ENCODE data around the gene C1QC.
A peak's percentile ranks its signal among the peaks of the same experiment; 100 is the strongest.

The C1QC gene

GRCh38 chr1:22611530-22611947 is 31.9 kb upstream of the C1QC start:
- TF ChIP-seq POLR2A (IDR thresholded peaks at IDR 0.05; ENCODE audit: low read depth, low read length) = no peak
- FAIRE-seq (no peak), DNase-seq (ENCODE audit: insufficient read length, low spot score) (peak; percentile 33)

DNA sequence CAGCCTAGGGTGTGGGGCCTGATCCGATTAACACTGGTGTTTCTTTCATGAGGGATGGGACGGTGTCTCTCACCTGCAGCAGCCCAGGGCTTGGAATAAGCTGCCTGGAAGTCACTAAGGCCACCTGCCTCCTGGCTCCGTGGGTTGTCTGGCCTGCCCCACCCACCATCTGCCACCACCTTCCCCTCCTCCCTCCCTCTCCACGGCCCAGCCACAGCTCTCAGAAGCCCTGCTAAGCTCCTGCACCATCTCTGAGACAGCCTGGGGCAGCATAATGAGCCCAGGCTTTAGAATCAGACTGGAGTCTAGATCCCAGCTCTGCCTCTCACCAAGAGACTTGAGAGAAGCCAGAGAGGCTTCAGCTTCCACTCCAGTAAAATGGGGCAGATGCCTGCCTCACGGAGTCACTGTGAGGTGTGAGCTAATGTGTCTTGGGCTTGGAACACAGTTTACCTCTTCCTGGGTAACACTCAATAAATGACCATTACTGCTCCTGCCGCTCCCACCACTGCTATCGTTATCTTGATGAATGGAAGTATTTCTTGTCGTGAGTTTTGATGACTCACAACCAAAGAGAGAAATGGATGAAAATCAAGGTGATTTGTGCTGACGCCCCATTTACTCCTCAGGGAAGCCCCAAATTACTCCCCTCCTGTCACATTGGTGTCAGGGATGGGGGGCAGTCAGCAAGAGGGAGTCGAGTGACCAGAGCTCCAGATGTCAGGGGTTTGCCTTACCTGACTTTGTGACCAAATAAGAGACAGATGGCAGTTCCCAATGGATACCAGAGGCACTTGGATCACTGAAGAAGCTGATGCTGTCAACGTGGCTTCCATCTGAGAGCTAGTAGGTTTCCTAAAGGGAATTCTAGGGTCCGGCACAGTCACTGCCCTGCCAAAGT is 30.5 kb upstream of the C1QC start:
- DNase-seq (ENCODE audit: insufficient read length, low spot score) (no peak), FAIRE-seq (no peak)

DNA sequence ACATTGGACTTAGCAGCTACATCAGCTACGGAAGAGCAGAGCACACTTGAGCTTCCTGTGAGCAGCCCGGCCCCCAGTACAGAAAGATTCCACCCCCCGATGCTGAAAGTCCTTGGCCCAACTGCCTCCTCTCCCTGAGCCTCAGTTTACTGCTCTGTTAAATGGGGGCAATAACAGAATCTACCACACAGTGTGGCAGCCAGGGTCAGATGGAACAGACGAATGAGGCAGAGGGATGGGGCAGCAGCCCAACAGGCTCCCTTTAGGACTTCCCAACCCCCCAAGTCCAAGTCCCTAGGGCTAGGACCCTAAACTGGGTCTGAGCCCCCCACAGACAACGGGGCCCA is 29.9 kb upstream of the C1QC start:
- TF ChIP-seq POLR2A (IDR thresholded peaks at IDR 0.05; ENCODE audit: low read depth, low read length) = no peak

More for the DNA sequence above, 30.5 kb upstream of the C1QC start:
- TF ChIP-seq POLR2A (IDR thresholded peaks at IDR 0.05; ENCODE audit: low read depth, low read length) = no peak

DNA sequence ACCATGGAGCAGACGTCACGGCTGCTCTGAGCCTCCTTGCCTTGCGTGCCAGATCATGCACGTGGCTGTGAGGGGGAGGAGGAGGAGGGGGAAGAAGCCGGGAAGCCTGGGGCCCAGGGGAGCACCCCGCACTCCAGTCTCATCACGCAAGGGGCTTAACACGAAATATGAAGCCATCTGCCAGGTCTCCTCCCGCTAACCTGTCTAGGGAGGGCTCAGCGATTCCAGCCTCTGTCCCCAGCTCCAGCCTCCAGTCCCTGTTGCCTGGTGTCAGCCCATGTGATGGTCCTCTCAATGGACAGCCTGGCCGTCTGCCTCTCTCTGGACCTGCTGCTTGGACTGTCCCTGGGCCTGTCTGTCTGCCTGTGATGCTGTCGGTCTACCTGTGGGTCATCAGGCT is 29.5 kb upstream of the C1QC start:
- FAIRE-seq (no peak), DNase-seq (ENCODE audit: insufficient read length, low spot score) (no peak)
- no peak for TF ChIP-seq POLR2A (IDR thresholded peaks at IDR 0.05; ENCODE audit: low read depth, low read length)

More for the DNA sequence above, 29.9 kb upstream of the C1QC start:
- DNase-seq (ENCODE audit: insufficient read length, low spot score) (no peak), FAIRE-seq (no peak)

- TF ChIP-seq POLR2A (IDR thresholded peaks at IDR 0.05; ENCODE audit: low read depth, low read length) = no peak
- FAIRE-seq = no peak
Measured at GRCh38 chr1:22615886-22616285, 27.5 kb upstream of the C1QC start.

DNA sequence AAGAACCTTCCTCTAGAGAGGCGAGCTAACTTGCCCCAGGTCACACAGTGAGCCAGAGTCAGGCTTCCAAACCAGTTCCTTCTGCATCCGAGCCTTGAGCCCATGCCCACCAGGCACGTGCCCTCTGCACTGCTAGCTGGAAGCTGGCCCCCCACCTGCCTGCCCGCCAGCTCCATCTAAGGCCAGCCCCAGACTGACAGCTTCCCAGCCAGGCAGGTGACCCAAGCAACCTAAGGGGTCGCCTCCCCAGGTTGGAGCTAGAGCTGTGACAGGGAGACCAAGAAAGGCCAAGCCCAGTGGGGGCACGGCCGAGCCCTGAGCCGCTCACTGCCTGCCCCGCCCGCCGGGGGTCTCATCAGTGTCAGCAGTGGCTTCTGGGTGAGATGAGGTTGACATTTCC is 26.9 kb upstream of the C1QC start:
- no peak for TF ChIP-seq POLR2A (IDR thresholded peaks at IDR 0.05; ENCODE audit: low read depth, low read length)
- DNase-seq (ENCODE audit: insufficient read length, low spot score) = no peak
- no peak for FAIRE-seq

More at GRCh38 chr1:22615886-22616285, 27.5 kb upstream of the C1QC start:
- no peak for DNase-seq (ENCODE audit: insufficient read length, low spot score)

DNA sequence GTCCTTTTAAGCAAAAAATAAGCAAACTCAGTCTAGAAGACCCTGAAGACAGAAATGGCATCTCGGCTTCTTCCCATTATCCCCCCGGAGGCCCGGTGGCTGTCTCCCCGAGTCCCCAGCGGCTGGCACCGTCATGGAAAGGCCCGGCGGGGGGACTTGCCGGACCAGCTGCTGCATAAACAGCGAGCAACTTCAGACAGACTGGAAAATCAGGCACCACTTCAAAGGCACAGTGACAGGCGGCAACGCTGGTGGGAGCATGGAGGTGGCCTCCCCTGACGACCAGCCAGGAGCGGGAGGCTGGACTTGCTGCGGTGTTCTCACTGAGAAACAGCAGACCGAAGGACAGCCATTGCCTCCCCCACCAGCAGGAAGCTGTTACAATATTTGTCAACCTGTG is 25.4 kb upstream of the C1QC start:
- TF ChIP-seq POLR2A (IDR thresholded peaks at IDR 0.05; ENCODE audit: low read depth, low read length) = no peak
- DNase-seq (ENCODE audit: insufficient read length, low spot score) = no peak
- no peak for FAIRE-seq

- DNase-seq (ENCODE audit: insufficient read length, low spot score) = no peak
- FAIRE-seq = no peak
- no peak for TF ChIP-seq POLR2A (IDR thresholded peaks at IDR 0.05; ENCODE audit: low read depth, low read length)
Measured at GRCh38 chr1:22619252-22619651, 24.2 kb upstream of the C1QC start.

- FAIRE-seq (no peak), DNase-seq (ENCODE audit: insufficient read length, low spot score) (no peak)
- no peak for TF ChIP-seq POLR2A (IDR thresholded peaks at IDR 0.05; ENCODE audit: low read depth, low read length)
Measured at GRCh38 chr1:22619798-22620197, 23.6 kb upstream of the C1QC start.

DNA sequence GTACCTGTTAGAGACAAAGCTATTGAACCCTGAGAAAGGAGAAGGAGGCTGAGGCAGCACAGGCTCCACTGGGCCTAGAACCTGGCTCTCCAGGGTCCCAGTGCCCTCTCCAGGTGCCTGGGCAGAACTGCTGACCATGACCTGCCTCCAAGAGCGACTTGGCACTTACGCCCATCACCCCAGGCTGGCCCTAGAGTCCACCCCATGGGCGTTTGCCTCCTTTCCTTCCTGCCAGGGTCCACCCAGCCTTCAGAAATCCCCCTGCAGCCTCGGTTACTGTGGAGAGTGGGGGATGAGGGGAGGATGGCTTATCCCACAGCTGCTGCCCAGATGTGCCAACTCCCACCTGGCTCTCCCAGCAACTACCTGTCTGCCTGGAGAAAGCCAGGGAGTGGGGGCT is 21.7 kb upstream of the C1QC start:
- no peak for TF ChIP-seq POLR2A (IDR thresholded peaks at IDR 0.05; ENCODE audit: low read depth, low read length)
- no peak for FAIRE-seq
- no peak for DNase-seq (ENCODE audit: insufficient read length, low spot score)

DNA sequence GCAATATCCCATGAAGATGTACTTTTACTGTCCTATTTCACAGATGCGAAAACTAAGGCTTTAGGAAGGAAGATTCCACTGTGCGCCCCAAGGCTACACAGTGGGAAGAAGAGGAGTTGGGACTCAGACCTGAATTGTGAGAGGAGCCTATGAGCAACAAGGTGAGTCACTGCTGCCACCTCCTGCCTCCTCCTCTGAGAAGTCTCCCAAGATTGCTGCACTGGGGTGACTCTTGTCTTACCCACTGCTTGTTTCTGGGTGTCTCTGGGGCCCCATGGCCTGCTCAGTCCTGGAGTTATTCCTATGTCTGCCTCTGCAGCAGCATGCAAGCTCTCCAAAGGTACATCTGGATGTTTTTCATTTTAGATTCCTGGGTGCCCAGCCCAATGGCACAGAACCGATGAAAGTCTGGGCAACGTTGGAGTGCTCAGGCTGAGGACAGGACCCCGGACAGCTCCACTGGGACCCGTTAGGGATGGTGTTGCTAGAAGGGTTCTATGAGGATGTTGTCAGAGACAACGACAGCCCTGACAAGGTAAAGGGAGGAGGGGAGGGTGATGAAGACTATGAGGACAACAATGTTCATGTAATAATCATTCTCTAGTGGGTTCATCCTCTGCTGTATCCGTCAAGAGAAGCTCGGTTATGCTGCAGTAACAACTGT is 18.0 kb upstream of the C1QC start:
- DNase-seq (ENCODE audit: insufficient read length, low spot score) (no peak), FAIRE-seq (no peak)
- no peak for TF ChIP-seq POLR2A (IDR thresholded peaks at IDR 0.05; ENCODE audit: low read depth, low read length)

DNA sequence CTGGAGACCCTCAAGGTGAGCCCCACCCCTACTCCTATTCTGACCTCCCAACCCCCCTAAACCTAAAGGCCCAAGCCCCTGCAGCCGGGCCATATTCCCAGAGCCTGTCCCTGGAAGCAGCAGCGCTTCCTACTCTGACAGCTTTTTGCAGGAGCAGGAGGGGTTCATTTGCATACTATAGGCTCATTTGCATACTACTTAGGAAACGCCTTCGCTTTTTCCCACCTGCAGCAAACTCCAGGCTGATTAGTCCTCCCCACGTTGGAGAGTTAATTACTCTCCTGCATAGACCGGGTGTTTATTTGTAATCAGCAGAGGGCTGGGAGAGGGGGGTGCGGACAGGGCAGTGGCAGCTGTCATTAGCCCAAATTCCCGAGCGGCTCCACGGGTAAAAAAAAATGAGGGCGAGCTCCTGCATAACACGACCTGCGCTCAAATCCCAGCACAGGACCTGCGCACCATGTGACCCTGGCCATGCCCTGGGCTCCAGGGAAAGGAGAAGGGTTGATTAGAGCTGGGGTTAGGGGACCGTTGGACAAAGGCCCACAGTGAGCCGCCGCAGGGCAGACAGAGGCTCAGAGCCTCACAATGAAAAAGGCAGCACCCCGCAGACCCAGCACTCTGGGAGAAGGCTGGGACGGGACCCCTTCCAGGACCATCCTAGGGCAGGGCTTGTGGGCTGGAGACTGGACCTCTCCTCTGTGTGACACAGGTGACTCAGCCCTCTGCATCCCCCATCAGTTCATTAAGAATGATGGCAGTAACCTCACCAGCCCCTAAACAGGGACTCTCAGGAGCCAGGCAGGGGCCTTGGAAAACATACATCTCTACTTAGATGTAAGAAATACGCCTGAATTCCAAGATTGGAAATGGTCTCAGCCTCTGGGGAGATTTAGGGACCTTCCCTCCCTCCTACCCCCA is 16.9 kb upstream of the C1QC start:
- DNase-seq (ENCODE audit: insufficient read length, low spot score) (no peak), FAIRE-seq (no peak)
- no peak for TF ChIP-seq POLR2A (IDR thresholded peaks at IDR 0.05; ENCODE audit: low read depth, low read length)

DNA sequence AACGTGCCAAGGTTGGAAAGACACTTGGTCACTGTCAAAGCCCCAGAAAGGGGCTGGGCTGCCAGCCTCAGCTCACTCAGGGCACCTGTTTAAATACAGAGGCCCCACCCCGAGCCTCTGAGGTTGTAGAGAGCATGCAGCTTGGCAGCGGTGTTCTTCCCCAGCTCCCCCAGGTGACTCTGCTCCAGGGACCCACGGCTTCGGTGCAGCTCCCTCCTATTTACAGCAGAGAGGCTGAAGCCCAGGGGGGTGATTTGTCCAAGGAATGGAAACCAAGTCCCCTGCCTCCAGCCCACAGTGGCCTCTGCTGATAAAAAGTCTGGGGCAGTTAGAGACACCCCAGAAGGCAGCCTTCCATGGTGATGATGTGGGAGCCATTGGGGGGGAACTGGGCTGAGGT is 16.1 kb upstream of the C1QC start:
- no peak for TF ChIP-seq POLR2A (IDR thresholded peaks at IDR 0.05; ENCODE audit: low read depth, low read length)
- no peak for FAIRE-seq
- DNase-seq (ENCODE audit: insufficient read length, low spot score) = no peak

All from H54 (cell line).